GM18861 (cell line): Measurements from ENCODE around the gene MYH6.
"Not testable (repeated sequence)": the region's sequence is repeated elsewhere in the genome, so short reads cannot be mapped to it uniquely, and the experiment has no call there.

ENCODE experiments used
- ATAC-seq: cut with Tn5 transposase; IDR thresholded peaks from one replicate; pipeline ENCODE4 v1.9.1; 2021; ENCODE audit not compliant: unreplicated experiment

Gene MYH6

GRCh38 chr14:23399591-23399990, 8.5 kb downstream of the MYH6 start:
- no peak for ATAC-seq

GRCh38 chr14:23399136-23399535, 8.9 kb downstream of the MYH6 start:
- ATAC-seq, result no peak

GRCh38 chr14:23398348-23398747, 9.7 kb downstream of the MYH6 start:
- ATAC-seq, result no peak

- ATAC-seq, result no peak
Observed at GRCh38 chr14:23396781-23397407, 11.2 kb downstream of the MYH6 start.

GRCh38 chr14:23396126-23396525, 11.9 kb downstream of the MYH6 start:
- ATAC-seq, result no peak

- ATAC-seq, result no peak
Observed at GRCh38 chr14:23392613-23393012, 15.5 kb downstream of the MYH6 start.

- not testable (repeated sequence) for ATAC-seq
Observed at GRCh38 chr14:23389871-23390270, 18.2 kb downstream of the MYH6 start.

- no peak for ATAC-seq
Observed at GRCh38 chr14:23389396-23389795, 18.7 kb downstream of the MYH6 start.

- ATAC-seq, result no peak
Observed at GRCh38 chr14:23388996-23389395, 19.1 kb downstream of the MYH6 start.

GRCh38 chr14:23387916-23388882, 19.9 kb downstream of the MYH6 start:
- no peak for ATAC-seq

- ATAC-seq, result no peak
Observed at GRCh38 chr14:23386999-23387398, 21.1 kb downstream of the MYH6 start.

GRCh38 chr14:23386266-23386657, 21.8 kb downstream of the MYH6 start:
- not testable (repeated sequence) for ATAC-seq

GRCh38 chr14:23385642-23386265, 22.3 kb downstream of the MYH6 start:
- ATAC-seq, result no peak

- ATAC-seq, result no peak
Observed at GRCh38 chr14:23385244-23385641, 22.8 kb downstream of the MYH6 start.

- no peak for ATAC-seq
Observed at GRCh38 chr14:23384364-23385080, 23.6 kb downstream of the MYH6 start.

- ATAC-seq, result no peak
Observed at GRCh38 chr14:23382731-23383440, 25.2 kb downstream of the MYH6 start.

- no peak for ATAC-seq
Observed at GRCh38 chr14:23382276-23382675, 25.8 kb downstream of the MYH6 start.

GRCh38 chr14:23381871-23382270, 26.2 kb downstream of the MYH6 start:
- no peak for ATAC-seq

GRCh38 chr14:23380976-23381375, 27.1 kb downstream of the MYH6 start:
- ATAC-seq, result no peak

GRCh38 chr14:23380197-23380914, 27.7 kb downstream of the MYH6 start:
- ATAC-seq, result no peak
